GM18858 (cell line): Measurements from ENCODE around the gene INKA2.
"Not testable (repeated sequence)": the region's sequence is repeated elsewhere in the genome, so short reads cannot be mapped to it uniquely, and the experiment has no call there.

Experiments used
- ATAC-seq: cut with Tn5 transposase; IDR thresholded peaks from one replicate; pipeline ENCODE4 v1.9.1; 2021; ENCODE audit not compliant: unreplicated experiment

INKA2 gene

GRCh38 chr1:111750856-111751255 is 11.7 kb upstream of the INKA2 start:
- no peak for ATAC-seq

GRCh38 chr1:111749628-111750027 is 10.4 kb upstream of the INKA2 start:
- ATAC-seq: no peak

- ATAC-seq: no peak
Measured at GRCh38 chr1:111747947-111748346, 8.8 kb upstream of the INKA2 start.

GRCh38 chr1:111747282-111747734 is 8.1 kb upstream of the INKA2 start:
- ATAC-seq: no peak

GRCh38 chr1:111746614-111746999 is 7.4 kb upstream of the INKA2 start:
- ATAC-seq: no peak

GRCh38 chr1:111745675-111746613 is 6.7 kb upstream of the INKA2 start:
- no peak for ATAC-seq

- no peak for ATAC-seq
Measured at GRCh38 chr1:111743679-111744101, 4.5 kb upstream of the INKA2 start.

GRCh38 chr1:111742938-111743549 is 3.8 kb upstream of the INKA2 start:
- ATAC-seq: no peak

- ATAC-seq: not testable (repeated sequence)
Measured at GRCh38 chr1:111742292-111742691, 3.1 kb upstream of the INKA2 start.

GRCh38 chr1:111739925-111740765 is 950 bp upstream of the INKA2 start:
- no peak for ATAC-seq

GRCh38 chr1:111738436-111739193 is 580 bp downstream of the INKA2 start:
- peak; percentile 30 for ATAC-seq

GRCh38 chr1:111738133-111738435 is 1.1 kb downstream of the INKA2 start:
- ATAC-seq: no peak

GRCh38 chr1:111737216-111738132 is 1.7 kb downstream of the INKA2 start:
- ATAC-seq: no peak

- ATAC-seq: no peak
Measured at GRCh38 chr1:111736548-111737215, 2.5 kb downstream of the INKA2 start.

- no peak for ATAC-seq
Measured at GRCh38 chr1:111735858-111736544, 3.2 kb downstream of the INKA2 start.

- ATAC-seq: no peak
Measured at GRCh38 chr1:111735321-111735720, 3.9 kb downstream of the INKA2 start.

- no peak for ATAC-seq
Measured at GRCh38 chr1:111734856-111735255, 4.3 kb downstream of the INKA2 start.

- ATAC-seq: no peak
Measured at GRCh38 chr1:111734426-111734825, 4.8 kb downstream of the INKA2 start.

- no peak for ATAC-seq
Measured at GRCh38 chr1:111733992-111734341, 5.2 kb downstream of the INKA2 start.
